NCI-H1930 (cell line): ENCODE data around the gene METTL25B.

ENCODE experiments used
- DNase-seq, 2 experiments: peaks; one replicate each; lab custom pipeline; 2025; lab: John Stamatoyannopoulos, UW

METTL25B gene

GRCh38 chr1:156700736-156701531 lies 27.3 kb upstream of the METTL25B start:
- no peak for DNase-seq

DNA sequence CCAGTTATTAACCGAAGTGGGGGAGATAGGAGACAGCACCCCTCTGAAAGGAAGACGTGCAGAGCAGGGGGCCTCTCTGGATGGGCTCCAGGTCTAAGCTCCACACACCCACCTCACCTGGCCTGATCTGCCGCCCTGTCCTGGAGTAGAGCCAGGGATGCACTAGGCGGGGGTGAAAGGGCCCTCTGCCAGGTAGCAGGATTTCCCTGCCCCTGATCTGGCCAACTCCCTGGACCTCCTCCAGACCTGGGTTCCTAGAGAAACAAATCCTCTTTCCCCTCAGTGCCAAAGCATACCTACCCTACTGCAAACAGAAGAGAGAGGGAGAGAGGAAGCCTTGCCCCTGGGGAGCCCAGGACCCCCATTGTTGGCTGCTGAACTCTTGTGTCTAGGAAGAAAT lies 24.9 kb upstream of the METTL25B start:
- DNase-seq: no peak

DNA sequence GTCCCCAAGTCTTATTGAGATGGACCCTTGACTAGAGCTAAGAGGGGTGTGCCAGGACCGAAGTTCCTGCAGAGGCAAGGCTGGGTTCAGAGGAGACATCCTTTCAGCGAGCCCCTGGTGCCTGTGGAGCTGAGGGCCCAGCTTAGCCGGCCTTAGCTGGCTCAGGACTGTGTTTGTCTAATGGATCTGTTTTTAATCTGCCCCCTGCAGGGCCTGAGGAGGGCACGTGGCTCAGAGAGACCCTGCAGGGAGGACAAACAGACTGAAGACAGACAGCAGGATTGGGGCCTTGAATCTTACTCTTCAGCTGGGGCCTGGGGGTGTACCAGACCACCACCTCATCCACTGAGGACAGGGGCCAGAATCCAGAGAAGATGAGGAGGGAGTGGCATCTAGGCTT lies 24.5 kb upstream of the METTL25B start:
- no peak for DNase-seq

- no peak for DNase-seq
Measured at GRCh38 chr1:156704166-156704711, 24.0 kb upstream of the METTL25B start.

- DNase-seq: no peak
Measured at GRCh38 chr1:156704930-156705320, 23.3 kb upstream of the METTL25B start.

- no peak for DNase-seq
Measured at GRCh38 chr1:156705321-156705917, 22.9 kb upstream of the METTL25B start, which contains the start of gene CRABP2. TSS of gene CRABP2 (minus strand) at chr1:156705583. CDS start at chr1:156705446, 137 bp downstream.

DNA sequence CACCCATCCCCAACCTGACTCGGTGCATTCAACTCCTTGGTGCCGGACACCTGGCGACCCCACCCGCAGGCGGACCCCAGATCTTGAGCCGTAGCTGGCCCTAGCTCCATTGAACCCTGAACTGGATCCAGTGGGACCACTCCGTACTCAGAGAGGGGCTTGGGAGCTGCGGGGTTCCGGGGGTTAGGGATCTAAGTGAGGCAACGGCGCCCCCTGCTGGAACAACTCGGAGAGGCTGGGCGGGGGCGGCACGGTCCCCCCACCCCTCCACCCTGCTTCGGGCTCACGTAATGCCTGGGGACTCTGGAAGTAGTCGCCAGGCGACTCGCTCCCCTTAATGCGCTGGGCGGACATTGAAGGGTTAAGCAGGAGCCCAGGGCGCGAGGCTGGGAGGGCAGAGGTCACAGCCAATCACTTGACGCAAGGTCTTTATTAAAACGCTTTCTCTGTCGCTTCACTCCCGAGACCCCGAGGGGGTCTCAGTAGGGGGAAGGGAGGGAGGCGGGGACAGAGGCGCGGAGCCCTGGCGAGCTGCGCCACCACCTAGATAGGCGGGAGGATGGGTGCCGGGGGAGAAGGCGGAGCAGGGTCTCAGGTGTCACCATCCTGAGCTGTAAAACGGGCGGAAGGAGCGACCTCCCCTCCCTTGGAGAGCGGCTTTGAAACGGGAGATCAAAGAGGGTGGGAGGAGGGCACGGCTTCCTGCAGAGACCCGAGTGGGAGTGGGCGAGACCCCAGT lies 22.2 kb upstream of the METTL25B start:
- DNase-seq: peak; percentile 69 to 79

DNA sequence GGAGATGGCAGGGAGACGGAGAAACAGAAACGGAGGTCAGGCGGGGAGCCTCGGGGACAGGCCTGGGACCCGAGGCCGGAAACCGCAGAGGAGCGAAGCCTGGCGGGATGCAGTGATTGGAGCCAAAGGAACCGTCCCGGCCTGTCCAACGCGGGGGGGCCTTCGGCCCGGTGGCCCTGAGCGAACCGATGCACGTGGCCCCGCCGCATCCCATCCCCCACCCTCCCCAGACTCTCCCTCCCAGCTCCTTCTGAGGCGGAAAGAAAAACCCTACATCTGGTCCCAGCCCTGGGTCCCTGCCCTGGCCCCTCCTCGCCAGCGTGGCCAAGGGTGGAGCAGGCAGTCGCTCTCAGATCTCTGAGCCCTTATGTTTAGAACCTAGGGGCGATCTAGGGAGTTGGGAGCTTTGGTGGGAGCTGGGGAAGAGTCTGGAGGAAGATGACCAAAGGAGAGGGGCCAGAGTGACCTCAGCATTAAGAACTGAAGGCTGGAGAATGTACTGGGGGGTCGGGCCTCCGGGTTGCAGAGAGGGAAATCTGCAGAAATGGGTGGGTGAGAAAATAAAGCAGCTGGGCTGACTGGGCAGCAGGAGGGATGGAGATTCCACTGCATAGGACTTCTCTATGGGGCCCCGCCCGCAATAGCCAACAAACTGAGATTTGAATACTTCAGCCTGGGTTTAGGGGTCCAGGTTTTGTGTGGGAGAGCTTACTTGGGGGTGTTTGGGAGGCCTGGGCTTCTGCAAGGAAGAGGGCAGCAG lies 21.4 kb upstream of the METTL25B start:
- DNase-seq: no peak

GRCh38 chr1:156707417-156708217 lies 20.7 kb upstream of the METTL25B start:
- DNase-seq: no peak

- DNase-seq: no peak
Measured at GRCh38 chr1:156708218-156708661, 20.0 kb upstream of the METTL25B start.

- no peak for DNase-seq
Measured at GRCh38 chr1:156709031-156709430, 19.2 kb upstream of the METTL25B start.

GRCh38 chr1:156709757-156710489 lies 18.3 kb upstream of the METTL25B start:
- no peak for DNase-seq

DNA sequence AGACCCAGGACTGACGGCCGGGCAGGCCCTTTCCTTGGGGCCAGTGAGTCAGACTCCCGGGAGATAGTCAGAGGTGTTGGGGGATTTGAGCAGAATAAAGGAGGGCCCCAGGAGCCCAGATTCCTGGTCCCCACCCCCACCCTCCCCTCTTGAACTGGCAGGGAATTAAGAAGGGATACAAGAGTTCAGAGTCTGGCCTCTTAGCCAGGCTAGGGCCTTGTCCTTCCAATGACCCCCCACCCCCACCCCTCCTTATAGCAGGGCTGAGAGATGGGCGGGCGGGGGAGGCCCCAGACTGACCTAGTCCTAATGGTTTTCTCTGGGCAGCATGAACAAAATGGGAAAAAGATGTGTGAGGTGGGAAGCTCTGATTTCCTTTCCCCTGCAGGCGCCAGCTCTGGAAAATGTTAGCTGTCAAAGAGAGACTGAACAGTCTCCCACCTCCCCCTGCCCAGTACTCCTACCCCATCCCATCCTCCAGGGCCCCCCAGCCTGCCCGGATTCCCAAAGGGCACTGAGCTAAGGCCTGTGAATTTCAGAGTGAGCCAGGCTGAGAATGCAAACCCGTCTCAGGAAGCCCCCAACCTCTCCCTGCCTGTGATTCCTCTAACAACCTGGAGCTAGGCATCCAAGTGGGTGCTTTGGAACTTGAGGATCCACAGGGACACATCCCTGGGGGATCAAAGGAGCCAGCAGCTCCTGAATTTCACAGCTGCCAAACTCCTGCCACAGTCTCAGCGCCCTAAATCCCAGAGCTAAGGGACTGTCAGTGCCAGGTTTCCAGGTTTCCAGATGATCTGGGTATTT lies 17.1 kb upstream of the METTL25B start:
- DNase-seq: no peak

GRCh38 chr1:156712626-156713025 lies 15.6 kb upstream of the METTL25B start:
- no peak for DNase-seq

GRCh38 chr1:156714830-156715229 lies 13.4 kb upstream of the METTL25B start:
- DNase-seq: no peak

DNA sequence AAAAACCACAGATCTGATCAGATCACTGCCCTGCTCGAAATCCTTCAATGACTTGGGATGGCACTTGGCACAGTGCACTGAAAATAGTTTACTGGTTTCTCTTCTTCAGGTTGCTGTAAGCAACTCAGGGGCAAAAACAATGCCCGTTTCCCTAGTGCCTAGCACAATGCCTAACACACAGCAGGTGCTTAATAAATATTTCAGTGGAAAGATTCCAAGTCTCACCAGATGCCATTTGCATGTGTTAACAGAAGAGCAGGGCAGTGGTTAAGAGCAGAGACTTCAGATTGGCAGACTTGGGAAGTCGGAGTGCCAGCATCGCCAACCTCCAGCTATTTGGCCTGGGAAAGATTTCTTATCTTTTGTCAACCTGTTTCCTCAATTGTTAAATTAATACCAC lies 10.9 kb upstream of the METTL25B start:
- DNase-seq: no peak

- DNase-seq: no peak
Measured at GRCh38 chr1:156721131-156721530, 7.1 kb upstream of the METTL25B start.

DNA sequence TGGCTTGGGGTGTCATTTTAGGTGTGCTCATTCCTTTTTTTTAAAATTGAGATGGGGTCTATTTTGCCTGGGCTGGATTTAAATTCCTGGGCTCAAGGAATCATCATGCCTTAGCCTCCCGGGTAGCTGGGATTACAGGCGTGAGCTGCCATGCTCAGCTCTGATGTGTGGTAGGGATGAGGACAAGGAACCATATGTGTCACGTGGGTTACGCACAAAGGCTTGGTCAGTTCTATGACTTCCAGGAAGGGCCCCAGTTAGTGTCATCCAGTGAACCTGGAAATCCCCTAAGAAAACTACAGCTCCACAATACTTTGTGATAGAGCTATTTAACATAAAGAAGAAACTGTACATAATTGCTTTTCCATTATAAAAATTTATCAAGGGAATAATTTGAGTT lies 6.7 kb upstream of the METTL25B start:
- no peak for DNase-seq

GRCh38 chr1:156725683-156726280 lies 2.5 kb upstream of the METTL25B start:
- peak; percentile 57 to 82 for DNase-seq
